Cardiac fibroblast (primary cell): ENCODE measurements around the gene SCN3B.
"Not testable (repeated sequence)": the region's sequence is repeated elsewhere in the genome, so short reads cannot be mapped to it uniquely, and the experiment has no call there.

ENCODE experiments used
- DNase-seq, 2 donors: peaks; one replicate each; pipeline versions ENCODE4 v3.0.0 to v3.0.0-alpha.2; 2010; ENCODE audit warnings: low read depth in 2 of 2
- H3K4me3 ChIP-seq, 2 donors: replicated peaks in 1 of 2; 1 replicate in 1 of 2; 2 replicates in 1 of 2; pipeline ENCODE4 v1.5.1; 2011; ENCODE audit warnings: low read depth in 2 of 2, low read length in 2 of 2, mild to moderate bottlenecking in 2 of 2, moderate library complexity in 1 of 2
- TF ChIP-seq, protein P1 (sequence below): IDR thresholded peaks from one replicate; pipeline ENCODE4 v1.5.1; 2011; ENCODE audit warnings: low read depth, mild to moderate bottlenecking, low read length, inconsistent platforms

SCN3B gene

DNA sequence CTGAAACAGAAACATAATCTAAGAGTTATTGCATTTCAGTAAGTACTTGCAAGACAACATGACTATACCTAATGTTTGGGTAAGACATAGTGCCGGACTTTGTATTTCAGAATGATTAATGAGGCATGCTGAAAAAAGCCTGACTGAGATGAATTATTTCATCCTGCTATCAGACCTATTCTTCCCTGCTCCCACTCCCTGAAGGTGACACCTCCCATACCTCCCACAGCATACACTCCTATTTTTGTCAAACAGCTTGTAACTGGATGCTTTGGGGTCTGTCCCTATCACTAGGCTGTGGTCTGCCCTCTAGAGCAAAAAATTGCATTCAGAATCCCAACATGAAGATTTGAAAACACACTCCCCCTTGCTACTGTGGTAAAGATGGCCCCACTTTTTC lies 10.9 kb upstream of the SCN3B start:
- DNase-seq = no peak
- no peak overlapping the region for H3K4me3 ChIP-seq
- TF ChIP-seq, protein P1, sequence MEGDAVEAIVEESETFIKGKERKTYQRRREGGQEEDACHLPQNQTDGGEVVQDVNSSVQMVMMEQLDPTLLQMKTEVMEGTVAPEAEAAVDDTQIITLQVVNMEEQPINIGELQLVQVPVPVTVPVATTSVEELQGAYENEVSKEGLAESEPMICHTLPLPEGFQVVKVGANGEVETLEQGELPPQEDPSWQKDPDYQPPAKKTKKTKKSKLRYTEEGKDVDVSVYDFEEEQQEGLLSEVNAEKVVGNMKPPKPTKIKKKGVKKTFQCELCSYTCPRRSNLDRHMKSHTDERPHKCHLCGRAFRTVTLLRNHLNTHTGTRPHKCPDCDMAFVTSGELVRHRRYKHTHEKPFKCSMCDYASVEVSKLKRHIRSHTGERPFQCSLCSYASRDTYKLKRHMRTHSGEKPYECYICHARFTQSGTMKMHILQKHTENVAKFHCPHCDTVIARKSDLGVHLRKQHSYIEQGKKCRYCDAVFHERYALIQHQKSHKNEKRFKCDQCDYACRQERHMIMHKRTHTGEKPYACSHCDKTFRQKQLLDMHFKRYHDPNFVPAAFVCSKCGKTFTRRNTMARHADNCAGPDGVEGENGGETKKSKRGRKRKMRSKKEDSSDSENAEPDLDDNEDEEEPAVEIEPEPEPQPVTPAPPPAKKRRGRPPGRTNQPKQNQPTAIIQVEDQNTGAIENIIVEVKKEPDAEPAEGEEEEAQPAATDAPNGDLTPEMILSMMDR = no peak

DNA sequence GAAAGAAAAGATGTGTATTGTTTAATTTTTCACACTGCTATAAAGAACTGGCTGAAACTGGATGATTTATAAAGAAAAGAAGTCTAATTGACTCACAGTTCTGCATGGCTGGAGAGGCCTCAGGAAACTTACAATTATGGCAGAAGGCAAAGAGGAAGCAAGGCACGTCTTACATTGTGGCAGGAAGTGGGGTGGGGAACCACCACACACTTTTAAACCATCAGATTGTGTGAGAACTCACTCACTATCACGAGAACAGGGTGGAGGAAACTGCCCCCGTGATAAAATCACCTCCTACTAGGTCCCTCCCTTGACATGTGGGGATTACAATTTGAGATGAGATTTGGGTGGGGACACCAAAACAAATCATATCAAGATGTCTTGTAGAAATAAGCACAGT lies 5.5 kb upstream of the SCN3B start:
- not testable (repeated sequence) for H3K4me3 ChIP-seq, DNase-seq

DNA sequence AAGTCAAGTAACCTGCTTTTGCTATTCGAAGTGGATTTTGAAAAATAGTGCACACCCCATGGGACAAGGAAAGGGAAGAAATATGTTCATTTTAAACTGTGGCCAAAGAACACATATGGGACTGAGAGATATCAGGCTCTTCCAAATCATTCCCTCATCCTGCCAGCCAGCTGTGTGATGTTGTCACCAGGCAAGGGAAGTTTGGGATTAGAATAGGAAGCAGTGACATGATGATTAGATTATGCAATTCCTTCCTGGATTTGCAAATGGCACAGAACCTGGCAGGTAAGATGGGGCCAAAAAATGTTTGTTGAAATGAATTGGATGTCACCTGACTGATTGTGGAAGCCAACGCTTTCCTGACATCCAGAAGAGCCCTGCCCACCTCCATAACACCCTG lies 4.9 kb upstream of the SCN3B start:
- TF ChIP-seq, protein P1 = no peak
- H3K4me3 ChIP-seq = no peak overlapping the region
- DNase-seq = no peak

DNA sequence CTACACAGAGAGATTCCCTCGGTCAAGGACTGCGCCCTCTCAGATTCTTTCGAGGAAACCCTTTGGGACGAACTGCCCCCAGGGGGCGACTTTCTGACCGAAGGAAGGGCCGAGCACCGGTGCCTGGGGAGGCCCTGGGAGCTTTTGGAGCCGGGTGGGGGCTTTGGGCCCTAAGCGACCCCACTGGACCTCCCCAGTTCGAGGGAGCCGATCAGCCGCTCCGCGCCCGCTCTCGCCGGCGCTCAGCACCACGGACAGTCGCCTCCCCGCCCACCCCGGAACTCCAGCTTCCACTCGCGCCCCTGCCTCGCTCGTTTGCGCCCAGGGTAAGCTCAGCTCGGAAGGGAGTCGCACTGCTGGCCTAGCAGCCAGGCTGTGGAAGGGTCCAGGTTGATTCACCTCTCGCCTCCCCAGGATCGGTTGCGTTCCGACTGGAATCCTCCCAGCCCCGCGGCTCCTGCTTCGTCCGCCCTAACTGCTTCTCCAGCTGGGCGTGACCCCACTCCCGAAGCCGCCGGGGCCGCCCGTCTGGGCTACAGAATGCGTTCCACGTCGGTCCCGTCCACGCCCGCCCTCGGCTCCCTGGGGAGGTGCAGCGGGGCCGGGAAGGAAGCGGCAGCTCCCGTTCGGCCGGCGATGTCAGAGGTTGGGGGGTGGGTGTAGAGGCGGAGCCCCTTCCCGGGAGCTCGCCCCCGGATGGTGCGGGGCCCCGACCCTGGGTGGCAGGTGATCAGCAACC lies 428 bp downstream of the SCN3B start:
- peak overlapping the region; percentile 63 to 66 for H3K4me3 ChIP-seq
- DNase-seq = peak; percentile 44 to 45
- TF ChIP-seq, protein P1 = no peak

DNA sequence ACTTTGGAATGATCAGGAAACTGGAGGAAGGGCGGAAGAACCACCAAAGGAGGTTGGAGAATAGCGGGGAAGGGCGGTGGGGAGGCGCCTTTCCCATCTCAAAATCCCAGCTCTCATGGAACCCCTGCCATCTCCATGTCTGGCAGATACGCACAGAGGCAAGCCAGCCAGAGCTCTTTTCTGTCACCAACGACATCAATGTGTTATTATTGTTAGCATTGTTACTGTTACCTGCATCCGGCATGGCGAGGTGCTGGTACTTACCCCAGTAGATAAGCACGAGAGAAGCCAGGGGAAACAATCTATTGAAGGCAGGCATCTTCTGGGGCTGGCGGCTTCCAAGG lies 969 bp downstream of the SCN3B start:
- no peak overlapping the region for H3K4me3 ChIP-seq
- no peak for DNase-seq
- TF ChIP-seq, protein P1 = no peak

DNA sequence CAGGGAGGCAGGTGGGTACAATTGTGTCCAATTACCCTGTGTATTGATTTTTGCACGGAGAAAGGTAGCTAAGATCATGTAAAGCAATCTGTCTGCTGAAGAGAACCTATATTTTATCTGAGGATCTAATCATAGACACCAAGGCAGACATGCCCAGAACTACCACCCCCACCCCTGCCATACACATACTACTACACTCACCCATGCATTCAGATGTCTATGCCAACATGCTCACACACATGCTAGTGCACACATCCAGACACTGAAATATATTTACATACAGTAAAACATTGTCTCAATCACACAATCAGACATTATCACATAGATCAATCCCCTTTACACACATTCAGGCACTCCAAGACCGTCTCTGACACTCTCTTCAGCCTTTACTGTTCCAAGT lies 1.8 kb downstream of the SCN3B start:
- TF ChIP-seq, protein P1 = no peak
- no peak overlapping the region for H3K4me3 ChIP-seq
- DNase-seq = no peak

DNA sequence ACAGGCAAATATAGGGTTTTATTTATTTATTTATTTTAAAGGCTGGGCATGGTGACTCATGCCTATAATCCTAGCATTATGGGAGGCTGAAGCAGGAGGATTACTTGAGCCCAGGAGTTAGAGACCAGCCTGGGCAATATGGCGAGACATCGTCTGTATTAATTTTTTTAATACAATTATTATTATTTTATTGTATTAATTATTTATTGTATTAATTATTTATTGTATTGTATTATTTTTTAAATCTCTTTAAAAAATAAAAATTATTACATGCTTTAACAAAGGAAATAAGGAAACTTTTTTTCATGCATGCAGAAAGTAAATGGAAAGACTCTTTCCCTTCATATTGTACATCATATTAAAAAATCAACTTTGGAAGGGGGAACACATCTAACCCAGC lies 3.5 kb downstream of the SCN3B start:
- H3K4me3 ChIP-seq = no peak overlapping the region
- TF ChIP-seq, protein P1 = no peak
- DNase-seq = no peak
